Tibial nerve (tissue), 4 donors: Measurements from ENCODE around the gene SCP2.

ENCODE experiments used
- CTCF ChIP-seq, 5 experiments: fragments of 200-600 bp in 3 of 5; fragments of 450-650 bp in 2 of 5; sonication (generic) in 3 of 5; IDR thresholded peaks; one replicate each; pipeline ENCODE4 v1.5.1; 2016 to 2019; ENCODE audit warnings: antibody characterized with exemption in 5 of 5, mild to moderate bottlenecking in 3 of 5, moderate library complexity in 2 of 5
- EP300 ChIP-seq, 2 donors: sonication (generic); formaldehyde crosslinking; IDR thresholded peaks; one replicate each; pipeline ENCODE4 v1.6.1; 2017; ENCODE audit warnings: antibody characterized with exemption in 2 of 2, mild to moderate bottlenecking in 1 of 2
- POLR2A ChIP-seq, 2 donors: fragments of 450-650 bp; IDR thresholded peaks; one replicate each; pipeline ENCODE4 v1.6.1; 2017; ENCODE audit warnings: antibody characterized with exemption in 2 of 2, mild to moderate bottlenecking in 2 of 2, moderate library complexity in 2 of 2

GRCh38 chr1:53050310-53050709 is 123.2 kb downstream of the SCP2 start:
- TF ChIP-seq CTCF (IDR thresholded peaks at IDR 0.05) (no peak), POLR2A (IDR thresholded peaks at IDR 0.05) (no peak), EP300 (IDR thresholded peaks at IDR 0.05) (no peak)
